Ectodermal cell (in vitro differentiated cells): Measurements from ENCODE around the gene GGTLC2.

Source experiments
- H3K27ac ChIP-seq: 2 replicates; pipeline ENCODE4 v1.7.0; 2013; ENCODE audit warnings: mild to moderate bottlenecking, low read depth, low read length; ENCODE audit not compliant: insufficient read depth, poor library complexity, severe bottlenecking
- H3K27me3 ChIP-seq: 2 replicates; pipeline ENCODE4 v1.7.0; 2013; ENCODE audit warnings: mild to moderate bottlenecking, low read length; ENCODE audit not compliant: insufficient read depth, control insufficient read depth, poor library complexity, severe bottlenecking
- H3K36me3 ChIP-seq: one replicate; pipeline ENCODE4 v1.7.0; 2013; ENCODE audit warnings: low read length; ENCODE audit not compliant: control insufficient read depth, insufficient read depth
- H3K4me1 ChIP-seq: one replicate; pipeline ENCODE4 v1.7.0; 2013; ENCODE audit warnings: low read length; ENCODE audit not compliant: control insufficient read depth, insufficient read depth
- H3K4me3 ChIP-seq: 2 replicates; pipeline ENCODE4 v1.7.0; 2013; ENCODE audit warnings: low read depth, low read length, control low read depth; ENCODE audit not compliant: insufficient read depth
- H3K9me3 ChIP-seq: 2 replicates; pipeline ENCODE4 v1.7.0; 2013; ENCODE audit warnings: mild to moderate bottlenecking, low read length, moderate library complexity; ENCODE audit not compliant: control insufficient read depth
- WGBS, 2 experiments: methylation state at CpG; one replicate each; pipeline ENCODE4 v1.1.7; 2013; ENCODE audit warnings: missing lambda C conversion rate in 2 of 2; 5-methylcytosine and 5-hydroxymethylcytosine counted together

The GGTLC2 gene

GRCh38 chr22:22669093-22669492 lies 24.7 kb downstream of the GGTLC2 start:
- no peaks in the 10 kb centered on the region for H3K27me3 ChIP-seq

GRCh38 chr22:22670076-22670795 lies 25.8 kb downstream of the GGTLC2 start:
- no peak overlapping the region for H3K4me3 ChIP-seq
- no peaks in the 10 kb centered on the region for H3K27me3 ChIP-seq
- H3K9me3 ChIP-seq: no peaks in the 10 kb centered on the region
- H3K27ac ChIP-seq: no peak overlapping the region
- 93 to 94% methylated on average over 4 of the region's 4 CpGs for WGBS, 2 experiments
- H3K36me3 ChIP-seq: no peaks in the 10 kb centered on the region
- H3K4me1 ChIP-seq: no peaks in the 10 kb centered on the region

More at GRCh38 chr22:22669093-22669492, 24.7 kb downstream of the GGTLC2 start:
- Histone ChIP-seq H3K36me3 (no peaks in the 10 kb centered on the region), H3K27ac (no peak overlapping the region), H3K9me3 (no peaks in the 10 kb centered on the region), H3K4me1 (no peaks in the 10 kb centered on the region), H3K4me3 (no peak overlapping the region)
- WGBS, 2 experiments: 91 to 96% methylated on average over 2 of the region's 2 CpGs

GRCh38 chr22:22671506-22671905 lies 27.1 kb downstream of the GGTLC2 start:
- H3K4me3 ChIP-seq: no peak overlapping the region
- H3K4me1 ChIP-seq: no peaks in the 10 kb centered on the region
- no peaks in the 10 kb centered on the region for H3K9me3 ChIP-seq
- H3K27ac ChIP-seq: no peak overlapping the region
- H3K27me3 ChIP-seq: no peaks in the 10 kb centered on the region
- 80 to 87% methylated on average over 1 of the region's 1 CpG for WGBS, 2 experiments
- H3K36me3 ChIP-seq: no peaks in the 10 kb centered on the region

GRCh38 chr22:22673099-22673498 lies 28.7 kb downstream of the GGTLC2 start:
- Histone ChIP-seq H3K9me3 (no peaks in the 10 kb centered on the region), H3K4me1 (no peaks in the 10 kb centered on the region), H3K27me3 (peaks cover 3% of the 10 kb centered on the region), H3K36me3 (no peaks in the 10 kb centered on the region), H3K4me3 (no peak overlapping the region), H3K27ac (no peak overlapping the region)
- 60 to 64% methylated on average over 3 of the region's 3 CpGs for WGBS, 2 experiments

- peaks cover 3% of the 10 kb centered on the region for H3K27me3 ChIP-seq
- no peaks in the 10 kb centered on the region for H3K4me1 ChIP-seq
- no peaks in the 10 kb centered on the region for H3K36me3 ChIP-seq
- no peaks in the 10 kb centered on the region for H3K9me3 ChIP-seq
- no peak overlapping the region for H3K4me3 ChIP-seq
- no peak overlapping the region for H3K27ac ChIP-seq
- 88 to 90% methylated on average over 2 of the region's 2 CpGs for WGBS, 2 experiments
Observed at GRCh38 chr22:22673628-22674027, 29.2 kb downstream of the GGTLC2 start.

- Histone ChIP-seq H3K4me1 (no peaks in the 10 kb centered on the region), H3K9me3 (no peaks in the 10 kb centered on the region), H3K4me3 (no peak overlapping the region), H3K27ac (no peak overlapping the region), H3K27me3 (peaks cover 7% of the 10 kb centered on the region), H3K36me3 (no peaks in the 10 kb centered on the region)
- 77 to 78% methylated on average over 4 of the region's 4 CpGs for WGBS, 2 experiments
Observed at GRCh38 chr22:22674467-22674866, 30.1 kb downstream of the GGTLC2 start.

- H3K9me3 ChIP-seq: no peaks in the 10 kb centered on the region
- WGBS, 2 experiments: 86 to 91% methylated on average over 4 of the region's 4 CpGs
- no peaks in the 10 kb centered on the region for H3K4me1 ChIP-seq
- no peak overlapping the region for H3K27ac ChIP-seq
- H3K4me3 ChIP-seq: no peak overlapping the region
- no peaks in the 10 kb centered on the region for H3K36me3 ChIP-seq
- H3K27me3 ChIP-seq: peaks cover 7% of the 10 kb centered on the region
Observed at GRCh38 chr22:22678970-22679369, 34.6 kb downstream of the GGTLC2 start.

- Histone ChIP-seq H3K27me3 (peaks cover 7% of the 10 kb centered on the region), H3K4me1 (no peaks in the 10 kb centered on the region), H3K36me3 (no peaks in the 10 kb centered on the region), H3K4me3 (no peak overlapping the region), H3K9me3 (no peaks in the 10 kb centered on the region), H3K27ac (no peak overlapping the region)
- 94 to 96% methylated on average over 4 of the region's 4 CpGs for WGBS, 2 experiments
Observed at GRCh38 chr22:22680396-22680795, 36.0 kb downstream of the GGTLC2 start.

GRCh38 chr22:22681221-22681739 lies 36.9 kb downstream of the GGTLC2 start:
- no peak overlapping the region for H3K27ac ChIP-seq
- H3K9me3 ChIP-seq: no peaks in the 10 kb centered on the region
- 84 to 86% methylated on average over 3 of the region's 3 CpGs for WGBS, 2 experiments
- no peak overlapping the region for H3K4me3 ChIP-seq
- H3K36me3 ChIP-seq: no peaks in the 10 kb centered on the region
- no peaks in the 10 kb centered on the region for H3K4me1 ChIP-seq
- H3K27me3 ChIP-seq: peaks cover 7% of the 10 kb centered on the region

- peaks cover 7% of the 10 kb centered on the region for H3K27me3 ChIP-seq
- H3K4me1 ChIP-seq: no peaks in the 10 kb centered on the region
- no peak overlapping the region for H3K4me3 ChIP-seq
- no peaks in the 10 kb centered on the region for H3K9me3 ChIP-seq
- no peak overlapping the region for H3K27ac ChIP-seq
- H3K36me3 ChIP-seq: no peaks in the 10 kb centered on the region
- 91 to 94% methylated on average over 1 of the region's 1 CpG for WGBS, 2 experiments
Observed at GRCh38 chr22:22682196-22682595, 37.8 kb downstream of the GGTLC2 start.
